NCI-H2196 treated with DMSO at 0.1 percent for 48 hours (cell line): ENCODE measurements around the gene REM2.

Source experiments
- DNase-seq: peaks from one replicate; lab custom pipeline; 2025; ENCODE audit not compliant: unreplicated experiment; lab: John Stamatoyannopoulos, UW

The REM2 gene

DNA sequence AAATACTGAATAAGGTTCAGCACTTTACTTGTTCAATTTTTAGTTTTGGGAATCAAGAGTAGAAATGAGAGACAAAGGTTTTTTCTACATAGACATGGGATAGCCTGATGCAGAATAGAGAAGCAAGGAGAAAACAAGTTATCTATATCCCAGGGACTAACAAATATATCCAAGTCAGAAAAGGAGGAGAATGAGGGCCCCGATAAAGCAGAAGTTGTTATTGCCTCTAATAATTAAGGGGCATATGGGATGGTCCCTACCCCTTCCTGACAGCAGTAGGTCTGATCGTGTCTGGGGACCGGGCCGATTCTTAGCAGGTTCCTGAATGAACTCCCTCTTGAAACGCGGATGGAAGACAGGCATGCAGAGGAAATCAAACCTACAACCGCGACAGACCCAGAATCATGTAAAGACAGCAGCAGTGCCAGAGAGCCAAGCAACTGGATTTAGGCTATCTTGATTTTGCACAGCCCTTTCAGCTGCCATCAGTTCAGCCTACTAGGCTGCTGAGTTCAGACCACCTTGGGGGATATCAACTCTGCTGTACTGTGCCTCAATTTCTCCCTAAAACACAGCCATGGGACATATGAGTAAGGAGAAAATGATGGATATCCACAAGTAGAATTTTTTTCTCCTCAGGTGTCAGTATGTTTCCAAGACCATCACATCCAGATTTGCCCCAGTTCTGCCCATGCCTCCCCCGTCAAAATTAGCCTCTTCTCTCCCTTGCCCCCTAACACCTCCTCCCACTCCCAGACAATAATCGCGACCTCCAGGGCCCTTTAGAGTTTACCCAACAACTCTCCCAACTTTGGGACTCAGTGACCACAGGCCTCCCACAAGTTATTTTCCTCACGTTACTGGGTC, 45.4 kb downstream of the REM2 start:
- no peak for DNase-seq

DNA sequence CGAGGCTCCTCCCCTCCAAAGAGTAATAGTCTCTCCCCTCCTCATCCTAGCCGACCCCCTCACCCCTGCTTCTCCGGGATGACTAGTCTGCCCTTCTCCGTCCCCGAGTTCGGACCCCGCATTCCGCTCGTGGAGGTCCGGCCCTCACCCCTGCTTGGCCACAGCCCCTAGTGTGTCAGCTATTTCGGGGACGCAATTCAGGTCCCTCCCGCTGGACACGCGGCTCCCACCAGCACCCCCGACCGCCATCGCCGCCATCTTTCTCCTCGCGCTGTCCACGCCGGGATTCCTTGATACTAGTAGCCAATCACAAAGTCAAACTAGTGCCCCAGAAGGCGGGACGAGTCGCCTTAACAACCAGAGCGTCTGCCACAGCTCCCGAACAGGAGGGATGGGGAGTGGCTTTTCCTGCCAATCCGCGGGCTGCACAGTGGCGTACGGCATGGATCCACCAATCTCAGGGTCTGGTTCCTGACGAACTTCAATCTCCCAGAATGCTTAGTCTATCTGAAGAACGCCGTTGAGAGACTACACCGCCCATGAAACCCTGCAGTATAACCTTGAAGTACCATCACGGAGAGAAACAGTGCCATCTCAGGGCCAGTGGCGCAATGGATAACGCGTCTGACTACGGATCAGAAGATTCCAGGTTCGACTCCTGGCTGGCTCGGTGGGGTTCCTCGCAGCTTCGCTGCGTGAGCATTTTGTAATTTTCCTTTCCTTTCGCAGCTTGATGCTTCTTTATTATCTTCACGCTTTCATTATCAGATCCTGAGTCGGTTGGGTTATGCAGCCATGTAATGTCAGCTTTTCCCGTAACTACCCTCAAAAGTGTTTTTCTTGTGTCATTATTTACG, 46.3 kb downstream of the REM2 start, which contains the start of gene PRMT5:
PRMT5 (minus strand) TSS at position 273 of the 857 bp plus-strand sequence; CDS start at position 258, 15 bp downstream.
- DNase-seq, result peak; percentile 98

- no peak for DNase-seq
Observed at GRCh38 chr14:22929961-22930364, 46.9 kb downstream of the REM2 start.

- DNase-seq, result no peak
Observed at GRCh38 chr14:22932146-22932545, 49.1 kb downstream of the REM2 start.

DNA sequence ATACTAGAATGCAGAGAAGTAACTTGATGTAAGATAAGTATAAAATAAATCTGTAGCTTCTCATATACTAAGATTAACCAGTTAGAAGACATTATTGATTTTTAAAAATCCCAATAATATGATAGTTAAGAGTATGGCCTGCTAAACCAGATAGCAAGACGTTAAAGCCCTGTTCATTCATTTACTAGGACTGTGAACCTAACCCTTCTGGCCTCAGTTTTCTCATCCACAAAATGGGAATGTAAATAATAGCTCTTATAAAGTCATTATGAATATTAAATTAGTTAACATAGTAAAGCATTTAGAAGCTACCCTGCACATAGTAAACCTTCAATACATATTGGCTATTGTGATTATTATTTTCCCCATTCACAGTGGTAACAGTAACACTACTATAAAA, 52.1 kb downstream of the REM2 start:
- DNase-seq, result no peak
